ENCODE measurements around the gene C19orf47.

Gene C19orf47

GRCh38 chr19:40283414-40284250, 64.6 kb downstream of the C19orf47 start:
- DNase-seq (ENCODE audit: low read depth in 2 of 2): no peak

- DNase-seq (ENCODE audit: low read depth in 2 of 2): no peak
Observed at GRCh38 chr19:40282920-40283319, 65.3 kb downstream of the C19orf47 start.

GRCh38 chr19:40282209-40282580, 66.0 kb downstream of the C19orf47 start:
- no peak for DNase-seq (ENCODE audit: low read depth in 2 of 2)

- no peak for DNase-seq (ENCODE audit: low read depth in 2 of 2)
Observed at GRCh38 chr19:40281381-40282208, 66.6 kb downstream of the C19orf47 start.

GRCh38 chr19:40280608-40281221, 67.5 kb downstream of the C19orf47 start:
- no peak for DNase-seq (ENCODE audit: low read depth in 2 of 2)

- DNase-seq (ENCODE audit: low read depth in 2 of 2): no peak
Observed at GRCh38 chr19:40279761-40280607, 68.2 kb downstream of the C19orf47 start.

GRCh38 chr19:40279120-40279551, 69.1 kb downstream of the C19orf47 start:
- no peak for DNase-seq (ENCODE audit: low read depth in 2 of 2)

GRCh38 chr19:40278361-40279035, 69.7 kb downstream of the C19orf47 start:
- no peak for DNase-seq (ENCODE audit: low read depth in 2 of 2)

GRCh38 chr19:40277356-40278059, 70.7 kb downstream of the C19orf47 start:
- no peak for DNase-seq (ENCODE audit: low read depth in 2 of 2)

GRCh38 chr19:40274585-40275544, 73.3 kb downstream of the C19orf47 start:
- DNase-seq (ENCODE audit: low read depth in 2 of 2): no peak

- DNase-seq (ENCODE audit: low read depth in 2 of 2): no peak
Observed at GRCh38 chr19:40273469-40274360, 74.5 kb downstream of the C19orf47 start.

- no peak for DNase-seq (ENCODE audit: low read depth in 2 of 2)
Observed at GRCh38 chr19:40272261-40272660, 75.9 kb downstream of the C19orf47 start.

- no peak for DNase-seq (ENCODE audit: low read depth in 2 of 2)
Observed at GRCh38 chr19:40271706-40272105, 76.5 kb downstream of the C19orf47 start.

GRCh38 chr19:40270362-40271089, 77.7 kb downstream of the C19orf47 start:
- DNase-seq (ENCODE audit: low read depth in 2 of 2): no peak
